K562 (cell line): ENCODE results near the gene ST8SIA4. TPM values are rescaled to one million over a fixed set of nuclear protein-coding genes. Genes with fewer than 3 reads are reported as not detected.

Experiments used
- ATAC-seq: fragments of 200-7000 bp; cut with Tn5 transposase; 3 replicates; pipeline ENCODE4 v1.9.1; 2020; ENCODE audit warnings: moderate library complexity
- BruUV-seq: library from RNA; stranded (reverse); fragments of 400-500 nt; replicated peaks from 2 replicates; lab custom pipeline; 2021; lab: Mats Ljungman, UMichigan
- CTCF ChIA-PET: fragments of 300-600 bp; formaldehyde crosslinking; extraction: SDS; loops from one replicate; lab custom pipeline; 2021; ENCODE audit warnings: low intra/inter-chr PET ratio; lab: Yijun Ruan, JAX
- POLR2A ChIA-PET: fragments of 300-600, 350-650 bp; sonication (Branson Sonifier 250); formaldehyde crosslinking; extraction: SDS; loops from one replicate; lab custom pipeline; 2021; ENCODE audit warnings: antibody characterized with exemption, inconsistent platforms; lab: Yijun Ruan, JAX
- DNase-seq, 4 experiments: peaks; one replicate each; pipeline versions ENCODE4 v3.0.0 to v3.0.0-alpha.2; 2011 to 2018; ENCODE audit warnings: low spot score in 3 of 4, mixed read lengths in 3 of 4; ENCODE audit errors: extremely low read depth in 1 of 4
- FAIRE-seq: peaks from 2 replicates; lab custom pipeline; 2011; peaks lifted over from hg19 to GRCh38; lab: Jason Lieb, UNC
- H2AFZ ChIP-seq: 2 replicates; pipeline ENCODE4 v1.6.0; 2011; ENCODE audit warnings: low read depth, low read length, control low read depth, inconsistent platforms
- H3K27ac ChIP-seq: fragments of 200-600 bp; 3 replicates; pipeline ENCODE4 v1.8.0; 2011; ENCODE audit warnings: low read depth, mild to moderate bottlenecking, control low read depth, inconsistent platforms, low read length, moderate library complexity, mixed read lengths; ENCODE audit errors: extremely low read depth
- H3K27me3 ChIP-seq, 2 experiments: fragments of 300-600 bp in 1 of 2; 2 replicates in 1 of 2; 3 replicates in 1 of 2; pipeline versions ENCODE4 v1.6.0 to v1.8.0; 2011; ENCODE audit warnings: inconsistent platforms in 2 of 2, low read length in 2 of 2, mild to moderate bottlenecking in 1 of 2, mixed read lengths in 1 of 2, moderate library complexity in 1 of 2; ENCODE audit not compliant: control insufficient read depth in 2 of 2, insufficient read depth in 2 of 2
- H3K36me3 ChIP-seq: fragments of 300-600 bp; 3 replicates; pipeline ENCODE4 v1.8.0; 2011; ENCODE audit warnings: mild to moderate bottlenecking, low read length, inconsistent platforms; ENCODE audit not compliant: control insufficient read depth, insufficient read depth
- H3K4me1 ChIP-seq, 2 experiments: fragments of 200-600 bp in 1 of 2; replicated peaks in 1 of 2; 2 replicates in 1 of 2; 3 replicates in 1 of 2; pipeline versions ENCODE4 v1.5.1 to v1.8.0; 2011; ENCODE audit warnings: inconsistent platforms in 2 of 2, low read length in 2 of 2, mild to moderate bottlenecking in 1 of 2, mixed read lengths in 1 of 2, moderate library complexity in 1 of 2; ENCODE audit not compliant: control insufficient read depth in 2 of 2, insufficient read depth in 2 of 2
- H3K4me2 ChIP-seq: 2 replicates; pipeline ENCODE4 v1.6.1; 2011; ENCODE audit warnings: low read length, control low read depth, inconsistent platforms, mixed read lengths; ENCODE audit not compliant: insufficient read depth
- H3K4me3 ChIP-seq: fragments of 200-600 bp; sonication (generic), shearing (Covaris generic); 2 replicates; pipeline ENCODE4 v1.5.1; 2016; ENCODE audit warnings: control low read depth, inconsistent platforms
- H3K79me2 ChIP-seq: fragments of 200-600 bp; 3 replicates; pipeline ENCODE4 v1.8.0; 2011; ENCODE audit warnings: low read length, inconsistent platforms; ENCODE audit not compliant: control insufficient read depth, insufficient read depth
- H3K9ac ChIP-seq, 2 experiments: 2 replicates each; pipeline versions ENCODE4 v1.6.0 to v1.6.1; 2011; ENCODE audit warnings: low read depth in 2 of 2, low read length in 2 of 2, control low read depth in 1 of 2, inconsistent platforms in 1 of 2, mild to moderate bottlenecking in 1 of 2, mixed read lengths in 1 of 2; ENCODE audit not compliant: insufficient read depth in 1 of 2
- H3K9me1 ChIP-seq: one replicate; pipeline ENCODE4 v1.6.0; 2011; ENCODE audit warnings: inconsistent platforms, mild to moderate bottlenecking, low read length, moderate library complexity; ENCODE audit not compliant: control insufficient read depth, insufficient read depth
- H3K9me3 ChIP-seq: replicated peaks from 2 replicates; pipeline ENCODE4 v1.5.1; 2011; ENCODE audit warnings: low read depth, low read length, inconsistent platforms; ENCODE audit not compliant: control insufficient read depth, insufficient read depth
- H4K20me1 ChIP-seq: replicated peaks from 2 replicates; pipeline ENCODE4 v1.6.1; 2011; ENCODE audit warnings: low read length, inconsistent platforms, mixed read lengths; ENCODE audit not compliant: control insufficient read depth, insufficient read depth
- DDX20 ChIP-seq: fragments of 450-650 bp; IDR thresholded peaks from 2 replicates; pipeline ENCODE4 v1.6.1; 2016; ENCODE audit warnings: missing genetic modification characterization, low read depth, mild to moderate bottlenecking, missing compliant biosample characterization, moderate library complexity
- DMBX1 ChIP-seq: fragments of 250-450 bp; sonication (Bioruptor Pico); IDR thresholded peaks from 2 replicates; pipeline ENCODE4 v1.8.0; 2022; ENCODE audit warnings: inconsistent platforms, mild to moderate bottlenecking, moderate library complexity, borderline replicate concordance
- ETS2 ChIP-seq: IDR thresholded peaks from 2 replicates; pipeline ENCODE4 v1.6.1; 2016; ENCODE audit warnings: borderline replicate concordance, missing genetic modification characterization, mild to moderate bottlenecking, moderate library complexity, missing compliant biosample characterization; ENCODE audit not compliant: poor library complexity, severe bottlenecking
- FOXP1 ChIP-seq: sonication (generic); formaldehyde crosslinking; IDR thresholded peaks from 2 replicates; pipeline ENCODE4 v1.8.0; 2022; ENCODE audit warnings: mild to moderate bottlenecking, missing genetic modification reagents
- FOXP4 ChIP-seq: sonication (generic); formaldehyde crosslinking; IDR thresholded peaks from 2 replicates; pipeline ENCODE4 v1.8.0; 2022; ENCODE audit warnings: mild to moderate bottlenecking, missing genetic modification reagents, borderline replicate concordance
- GTF2E2 ChIP-seq: fragments of 200-800 bp; sonication (Bioruptor generic); IDR thresholded peaks from 2 replicates; pipeline ENCODE4 v1.6.1; 2016; ENCODE audit warnings: missing genetic modification characterization, missing compliant biosample characterization
- KLF16 ChIP-seq: IDR thresholded peaks from 2 replicates; pipeline ENCODE4 v1.6.1; 2016; ENCODE audit warnings: antibody characterized with exemption
- MYBL2 ChIP-seq, 2 experiments: fragments of 450-650 bp in 1 of 2; sonication (generic) in 1 of 2; formaldehyde crosslinking in 1 of 2; IDR thresholded peaks; 2 replicates each; pipeline versions ENCODE4 v1.6.1 to v1.8.1; 2017 to 2022; ENCODE audit warnings: borderline replicate concordance in 1 of 2, inconsistent platforms in 1 of 2, low read depth in 1 of 2, mild to moderate bottlenecking in 1 of 2, missing genetic modification reagents in 1 of 2, moderate library complexity in 1 of 2
- NCOR1 ChIP-seq: fragments of 450-650 bp; IDR thresholded peaks from 2 replicates; pipeline ENCODE4 v1.6.1; 2016; ENCODE audit warnings: mild to moderate bottlenecking, moderate library complexity
- PML ChIP-seq: IDR thresholded peaks from 2 replicates; pipeline ENCODE4 v1.6.1; 2012; ENCODE audit warnings: low read length, inconsistent platforms
- RBM22 ChIP-seq: fragments of 200-400 bp; formaldehyde crosslinking; IDR thresholded peaks from 2 replicates; pipeline ENCODE4 v1.6.1; 2018; ENCODE audit warnings: low read length, low read depth; ENCODE audit not compliant: poor library complexity, severe bottlenecking
- RBM25 ChIP-seq: fragments of 200-400 bp; formaldehyde crosslinking; IDR thresholded peaks from 2 replicates; pipeline ENCODE4 v1.6.1; 2018; ENCODE audit warnings: low read length, low read depth, moderate library complexity; ENCODE audit not compliant: severe bottlenecking
- RFX1 ChIP-seq: fragments of 450-650 bp; IDR thresholded peaks from 2 replicates; pipeline ENCODE4 v1.6.1; 2016; ENCODE audit warnings: mild to moderate bottlenecking, moderate library complexity
- SPI1 ChIP-seq: IDR thresholded peaks from 2 replicates; pipeline ENCODE4 v1.6.1; 2011; ENCODE audit warnings: low read depth, low read length, control low read depth, borderline replicate concordance
- TCF7L2 ChIP-seq: fragments of 150-350 bp; IDR thresholded peaks from 2 replicates; pipeline ENCODE4 v1.6.1; 2016; ENCODE audit warnings: low read depth, mild to moderate bottlenecking, low read length, moderate library complexity
- XRCC5 ChIP-seq: fragments of 200-400 bp; formaldehyde crosslinking; IDR thresholded peaks from 2 replicates; pipeline ENCODE4 v1.6.1; 2017; ENCODE audit warnings: low read depth, mild to moderate bottlenecking, low read length
- ZNF197 ChIP-seq: fragments of 200-800 bp; sonication (Bioruptor generic); IDR thresholded peaks from 2 replicates; pipeline ENCODE4 v1.6.1; 2016; ENCODE audit warnings: low read depth, missing genetic modification characterization, missing compliant biosample characterization
- ZNF3 ChIP-seq: fragments of 250-450 bp; sonication (Bioruptor Pico); IDR thresholded peaks from 2 replicates; pipeline ENCODE4 v1.5.0; 2021; ENCODE audit warnings: mild to moderate bottlenecking, moderate library complexity
- ZNF41 ChIP-seq: fragments of 250-450 bp; sonication (Bioruptor Pico); conservative IDR thresholded peaks from 2 replicates; pipeline ENCODE4 v1.4.0; 2020; ENCODE audit warnings: mild to moderate bottlenecking
- WGBS: fragments of 100-300 bp; shearing (Covaris generic); methylation state at CpG from one replicate; pipeline ENCODE4 v1.1.6; 2016; ENCODE audit warnings: low coverage, mixed read lengths; ENCODE audit not compliant: insufficient coverage; ENCODE audit errors: missing lambda C conversion rate; 5-methylcytosine and 5-hydroxymethylcytosine counted together
- in situ Hi-C: fragments of 300-500 bp; cut with MboI; formaldehyde crosslinking; loops from 4 replicates; pipeline ENCODE4 v1.15.0; 2018; ENCODE audit warnings: inconsistent platforms, mixed read lengths
- intact Hi-C: fragments of 100-400 bp; cut with micrococcal nuclease; formaldehyde crosslinking; loops from 2 replicates; pipeline ENCODE4 v1.14.2; 2022
- polyA plus RNA-seq, 8 experiments: library from polyadenylated mRNA; depleted of rRNA in 4 of 8; stranded (reverse) in 5 of 8; unstranded in 3 of 8; fragments of >200 nt; fragmentation: Nextera tagmentation in 2 of 8; fragmentation: Illumina TruSeq in 1 of 8; extraction: Ambion mirVana in 2 of 8; extraction: Trizol in 1 of 8; gene quantifications; 2 replicates each; pipeline versions ENCODE4 v1.2.1 to v1.2.3, GENCODE V29; 2011 to 2014; ENCODE audit warnings: inconsistent platforms in 1 of 8, missing spikeins in 1 of 8
- total RNA-seq, 7 experiments: library from RNA; depleted of rRNA in 6 of 7; stranded (reverse); fragments of >200 nt in 6 of 7; fragmentation: Illumina TruSeq in 2 of 7; extraction: Trizol in 2 of 7; gene quantifications; 2 replicates each; pipeline versions ENCODE4 v1.2.1 to v1.2.3, GENCODE V29; 2011 to 2021; ENCODE audit warnings: low replicate concordance in 1 of 7

The ST8SIA4 gene
- total and polyA plus RNA-seq, 9 of the 15 experiments (the other 6 are each of a cell fraction or from before 2014, with no cell fraction given): 0.22 to 2.0 (median 0.54) TPM

- H2AFZ ChIP-seq: no peak overlapping the region
- no peaks in the 10 kb centered on the region for H3K27me3 ChIP-seq
- intact Hi-C loops: no loop called here
- 21% methylated on average over 2 of the region's 2 CpGs for WGBS
- H3K79me2 ChIP-seq: no peaks in the 10 kb centered on the region
- POLR2A ChIA-PET: no interaction called here
- H3K4me2 ChIP-seq: no peak overlapping the region
- FAIRE-seq: no peak
- H3K4me1 ChIP-seq: no peaks in the 10 kb centered on the region
- H3K9ac ChIP-seq: no peak overlapping the region
- H3K9me1 ChIP-seq: no peaks in the 10 kb centered on the region
- in situ Hi-C loops: no loop called here
- ATAC-seq: no peak
- no peak for TF ChIP-seq FOXP1 (CRISPR knock-in tag)
- no peak for TF ChIP-seq RBM22
- no peak for TF ChIP-seq ZNF41
- no peak for TF ChIP-seq MYBL2 (IDR thresholded peaks at IDR 0.05; ENCODE audit: low read depth)
- no peak for TF ChIP-seq MYBL2 (CRISPR knock-in tag; IDR thresholded peaks at IDR 0.05; ENCODE audit: borderline replicate concordance)
- no peak for TF ChIP-seq ZNF3 (CRISPR knock-in tag)
- no peak for TF ChIP-seq TCF7L2
- TF ChIP-seq FOXP4 (CRISPR knock-in tag): no peak
- TF ChIP-seq GTF2E2 (tag): no peak
- TF ChIP-seq SPI1: no peak
- no peak for TF ChIP-seq DMBX1
- TF ChIP-seq XRCC5: no peak
- no peak for TF ChIP-seq RFX1
- no peak for TF ChIP-seq ZNF197 (CRISPR knock-in tag)
- TF ChIP-seq RBM25: no peak
- TF ChIP-seq NCOR1: no peak
- no peak for TF ChIP-seq ETS2 (tag)
- no peak for TF ChIP-seq KLF16
- TF ChIP-seq PML: no peak
- TF ChIP-seq DDX20 (tag): no peak
- H3K9me3 ChIP-seq: no peaks in the 10 kb centered on the region
- DNase-seq: no peak
- H3K4me3 ChIP-seq: no peak overlapping the region
- no peaks in the 10 kb centered on the region for H3K36me3 ChIP-seq
- BruUV-seq: no TSS peak
- H4K20me1 ChIP-seq: no peaks in the 10 kb centered on the region
- H3K27ac ChIP-seq: no peak overlapping the region
- CTCF ChIA-PET: no interaction called here
Measured at GRCh38 chr5:100872408-100873190, 30.5 kb downstream of the ST8SIA4 start.
